ENCODE results near the gene GLG1. TPM values are rescaled to one million over a fixed set of nuclear protein-coding genes. Genes with fewer than 3 reads are reported as not detected.

The GLG1 gene
- polyA plus RNA-seq, 4 donors: 154 to 161 (median 156) TPM

- no peak for DNase-seq (ENCODE audit: low read depth in 4 of 4, low spot score in 2 of 4)
Observed at GRCh38 chr16:74487634-74488495, 119.0 kb downstream of the GLG1 start.

GRCh38 chr16:74485916-74486315 lies 121.0 kb downstream of the GLG1 start:
- DNase-seq (ENCODE audit: low read depth in 4 of 4, low spot score in 2 of 4): no peak

- DNase-seq (ENCODE audit: low read depth in 4 of 4, low spot score in 2 of 4): peak in 1 of 4 donors; percentile 19
Observed at GRCh38 chr16:74480150-74481029, 126.5 kb downstream of the GLG1 start.

- no peak for DNase-seq (ENCODE audit: low read depth in 4 of 4, low spot score in 2 of 4)
Observed at GRCh38 chr16:74477226-74477625, 129.7 kb downstream of the GLG1 start.

- DNase-seq (ENCODE audit: low read depth in 4 of 4, low spot score in 2 of 4): no peak
Observed at GRCh38 chr16:74474416-74474815, 132.5 kb downstream of the GLG1 start.

- DNase-seq (ENCODE audit: low read depth in 4 of 4, low spot score in 2 of 4): no peak
Observed at GRCh38 chr16:74472540-74472939, 134.4 kb downstream of the GLG1 start.

- DNase-seq (ENCODE audit: low read depth in 4 of 4, low spot score in 2 of 4): no peak
Observed at GRCh38 chr16:74472010-74472409, 134.9 kb downstream of the GLG1 start.

GRCh38 chr16:74469946-74470478 lies 136.9 kb downstream of the GLG1 start:
- DNase-seq (ENCODE audit: low read depth in 4 of 4, low spot score in 2 of 4): no peak

- DNase-seq (ENCODE audit: low read depth in 4 of 4, low spot score in 2 of 4): no peak
Observed at GRCh38 chr16:74468807-74469525, 137.9 kb downstream of the GLG1 start.

GRCh38 chr16:74466872-74467271 lies 140.0 kb downstream of the GLG1 start:
- DNase-seq (ENCODE audit: low read depth in 4 of 4, low spot score in 2 of 4): no peak

GRCh38 chr16:74465851-74466685 lies 140.8 kb downstream of the GLG1 start:
- DNase-seq (ENCODE audit: low read depth in 4 of 4, low spot score in 2 of 4): no peak

- no peak for DNase-seq (ENCODE audit: low read depth in 4 of 4, low spot score in 2 of 4)
Observed at GRCh38 chr16:74465281-74465680, 141.6 kb downstream of the GLG1 start.

GRCh38 chr16:74463888-74464287 lies 143.0 kb downstream of the GLG1 start:
- DNase-seq (ENCODE audit: low read depth in 4 of 4, low spot score in 2 of 4): no peak

- no peak for DNase-seq (ENCODE audit: low read depth in 4 of 4, low spot score in 2 of 4)
Observed at GRCh38 chr16:74462361-74462760, 144.6 kb downstream of the GLG1 start.

GRCh38 chr16:74461826-74462225 lies 145.1 kb downstream of the GLG1 start:
- DNase-seq (ENCODE audit: low read depth in 4 of 4, low spot score in 2 of 4): no peak

GRCh38 chr16:74460542-74460941 lies 146.4 kb downstream of the GLG1 start:
- no peak for DNase-seq (ENCODE audit: low read depth in 4 of 4, low spot score in 2 of 4)

- DNase-seq (ENCODE audit: low read depth in 4 of 4, low spot score in 2 of 4): no peak
Observed at GRCh38 chr16:74456290-74456625, 150.7 kb downstream of the GLG1 start.

- no peak for DNase-seq (ENCODE audit: low read depth in 4 of 4, low spot score in 2 of 4)
Observed at GRCh38 chr16:74455619-74456289, 151.2 kb downstream of the GLG1 start.

GRCh38 chr16:74455213-74455612 lies 151.7 kb downstream of the GLG1 start:
- no peak for DNase-seq (ENCODE audit: low read depth in 4 of 4, low spot score in 2 of 4)

Data from left renal cortex interstitium (tissue), 4 donors.